Left ventricle myocardium superior (tissue), 1 donor: ENCODE data around the gene HCRTR1. TPM values are rescaled to one million over a fixed set of nuclear protein-coding genes. Genes with fewer than 3 reads are reported as not detected.

Source experiments
- ATAC-seq: fragments of 200-7000 bp; cut with Tn5 transposase; one replicate; pipeline ENCODE4 v1.9.1; 2020; ENCODE audit warnings: mild to moderate bottlenecking, moderate library complexity
- DNase-seq: peaks from one replicate; pipeline ENCODE4 v3.0.0-alpha.2; 2020
- intact Hi-C: fragments of 100-400 bp; cut with micrococcal nuclease; formaldehyde crosslinking; loops from one replicate; pipeline ENCODE4 v1.11.0; 2022
- total RNA-seq: library from RNA; stranded (reverse); fragmentation: NEBNext Ultra II Directional; extraction: Animal tissue kit (Norgen Biotek cat#: 25700); gene quantifications from one replicate; pipeline ENCODE4 v1.2.1, GENCODE V29; 2021
- donor health status: DM: no; HTN: yes; CAD: no; lungs with severe emphysema.

Gene HCRTR1
- total RNA-seq, 1 donor from 2014 or later = 0.67 TPM

GRCh38 chr1:31643976-31644559, 26.6 kb downstream of the HCRTR1 start:
- DNase-seq (no peak), ATAC-seq (no peak)
- intact Hi-C loops = no loop called here

GRCh38 chr1:31644560-31645273, 27.2 kb downstream of the HCRTR1 start, which contains the start of gene PEF1:
Gene PEF1, minus strand, starts transcription at chr1:31644876. Its CDS starts 12 bp downstream, at chr1:31644864.
- peak; percentile 95 for ATAC-seq
- intact Hi-C loops = no loop called here
- DNase-seq = peak; percentile 99

- DNase-seq (peak; percentile 86), ATAC-seq (no peak)
- intact Hi-C loops = no loop called here
Measured at GRCh38 chr1:31645274-31645568, 27.7 kb downstream of the HCRTR1 start.

GRCh38 chr1:31646259-31646960, 28.9 kb downstream of the HCRTR1 start:
- no peak for DNase-seq
- intact Hi-C loops = no loop called here
- no peak for ATAC-seq

- intact Hi-C loops = no loop called here
- ATAC-seq = no peak
Measured at GRCh38 chr1:31647106-31647505, 29.6 kb downstream of the HCRTR1 start.

GRCh38 chr1:31648190-31648589, 30.7 kb downstream of the HCRTR1 start:
- intact Hi-C loops = no loop called here
- DNase-seq (no peak), ATAC-seq (no peak)

More at GRCh38 chr1:31647106-31647505, 29.6 kb downstream of the HCRTR1 start:
- no peak for DNase-seq

- no peak for ATAC-seq
Measured at GRCh38 chr1:31648641-31649357, 31.3 kb downstream of the HCRTR1 start.

GRCh38 chr1:31650161-31651088, 32.9 kb downstream of the HCRTR1 start:
- intact Hi-C loops = no loop called here

More at GRCh38 chr1:31648641-31649357, 31.3 kb downstream of the HCRTR1 start:
- intact Hi-C loops = no loop called here
- DNase-seq = no peak

GRCh38 chr1:31651089-31651420, 33.6 kb downstream of the HCRTR1 start:
- intact Hi-C loops = no loop called here
- ATAC-seq (no peak), DNase-seq (no peak)

More at GRCh38 chr1:31650161-31651088, 32.9 kb downstream of the HCRTR1 start:
- ATAC-seq (no peak), DNase-seq (no peak)

- DNase-seq (no peak), ATAC-seq (no peak)
- intact Hi-C loops = no loop called here
Measured at GRCh38 chr1:31651766-31652165, 34.3 kb downstream of the HCRTR1 start.

GRCh38 chr1:31652891-31653499, 35.5 kb downstream of the HCRTR1 start:
- DNase-seq (no peak), ATAC-seq (no peak)
- intact Hi-C loops = no loop called here

GRCh38 chr1:31653717-31654473, 36.4 kb downstream of the HCRTR1 start:
- intact Hi-C loops = no loop called here
- no peak for DNase-seq
- ATAC-seq = no peak

GRCh38 chr1:31654474-31654776, 36.9 kb downstream of the HCRTR1 start:
- no peak for ATAC-seq
- intact Hi-C loops = no loop called here
- DNase-seq = no peak

- no peak for ATAC-seq
- DNase-seq = no peak
- intact Hi-C loops = no loop called here
Measured at GRCh38 chr1:31655104-31655503, 37.6 kb downstream of the HCRTR1 start.

- no peak for DNase-seq
- no peak for ATAC-seq
- intact Hi-C loops = no loop called here
Measured at GRCh38 chr1:31655756-31656155, 38.3 kb downstream of the HCRTR1 start.

- ATAC-seq = no peak
- intact Hi-C loops = no loop called here
- DNase-seq = no peak
Measured at GRCh38 chr1:31657020-31657804, 39.7 kb downstream of the HCRTR1 start.

GRCh38 chr1:31657972-31658510, 40.6 kb downstream of the HCRTR1 start:
- intact Hi-C loops = no loop called here
- DNase-seq (no peak), ATAC-seq (no peak)
